HPDE6-E6E7 (cell line): ENCODE measurements around the gene LPGAT1.

ENCODE experiments used
- DNase-seq: peaks from one replicate; pipeline ENCODE4 v3.0.0; 2011; ENCODE audit warnings: missing footprints; ENCODE audit errors: extremely low spot score

LPGAT1 gene

DNA sequence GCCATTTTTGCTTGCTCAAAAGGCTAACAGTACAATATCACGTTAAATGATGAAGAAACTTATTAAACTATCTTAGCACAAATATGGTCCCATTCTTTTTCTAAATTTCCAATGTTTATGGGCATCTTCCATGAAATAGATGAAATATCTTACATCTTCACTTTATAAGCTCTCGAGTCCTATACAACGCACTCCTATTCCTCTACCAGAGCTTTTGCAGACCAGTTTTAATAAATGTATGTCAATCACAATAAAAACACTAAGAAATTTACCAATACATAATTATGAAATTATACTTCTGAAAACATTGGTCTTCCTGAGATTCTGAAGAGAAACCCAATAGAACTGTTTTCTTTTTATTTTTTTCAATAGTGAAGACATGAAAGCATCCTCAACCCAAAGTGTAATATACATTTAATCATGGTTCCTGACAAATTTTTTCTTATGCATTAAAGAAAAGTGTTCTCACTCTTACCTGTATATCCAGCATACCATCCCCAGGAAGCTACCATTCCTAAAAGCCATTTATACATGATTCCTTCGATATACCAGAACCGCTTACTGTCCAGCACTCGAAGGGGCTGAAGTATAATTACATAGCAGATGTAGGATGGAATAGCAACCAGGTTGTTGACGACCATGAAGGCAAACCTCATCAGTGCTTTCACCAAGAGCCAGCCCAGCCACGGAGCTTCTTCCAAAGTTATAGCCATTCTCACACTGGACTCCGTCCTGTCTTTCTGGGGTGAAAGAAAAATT lies 1.8 kb downstream of the LPGAT1 start:
- DNase-seq = no peak

DNA sequence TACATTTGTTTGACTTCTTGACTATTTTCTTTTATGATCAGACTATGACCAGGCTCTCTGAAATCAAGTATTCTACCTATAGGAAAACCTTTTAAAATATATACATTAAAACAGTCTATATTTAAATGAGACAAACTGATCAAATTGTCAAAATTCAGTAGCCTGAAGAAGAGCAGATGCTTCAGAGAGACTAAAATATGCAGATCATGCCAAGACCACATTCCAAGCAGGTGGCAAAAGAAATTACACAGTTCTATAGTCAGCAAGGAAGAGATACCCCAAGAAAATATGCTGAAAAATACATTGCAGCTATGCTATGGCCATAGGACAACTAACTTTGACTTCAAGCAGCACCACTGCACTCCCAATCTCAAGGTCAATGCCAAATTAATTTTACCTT lies 3.5 kb downstream of the LPGAT1 start:
- no peak for DNase-seq

DNA sequence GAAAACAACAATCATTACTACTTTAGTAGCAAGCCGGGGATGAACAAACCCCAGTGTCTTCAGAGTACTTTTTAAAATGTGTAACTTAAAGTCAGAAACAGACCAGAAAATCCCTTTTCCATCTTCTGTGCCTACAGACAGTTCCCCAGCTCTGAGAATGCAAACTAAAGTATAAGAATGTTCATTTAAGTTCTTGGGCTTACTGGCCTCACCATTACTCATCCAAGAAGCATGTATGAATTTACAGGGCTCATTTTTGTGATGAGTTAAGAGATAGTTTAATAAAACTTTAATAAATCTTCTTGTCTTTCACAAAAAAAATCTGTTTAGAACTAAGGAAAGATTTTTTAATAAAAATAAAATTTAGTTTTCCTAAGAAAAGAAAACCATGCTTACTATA lies 4.6 kb downstream of the LPGAT1 start:
- no peak for DNase-seq

DNA sequence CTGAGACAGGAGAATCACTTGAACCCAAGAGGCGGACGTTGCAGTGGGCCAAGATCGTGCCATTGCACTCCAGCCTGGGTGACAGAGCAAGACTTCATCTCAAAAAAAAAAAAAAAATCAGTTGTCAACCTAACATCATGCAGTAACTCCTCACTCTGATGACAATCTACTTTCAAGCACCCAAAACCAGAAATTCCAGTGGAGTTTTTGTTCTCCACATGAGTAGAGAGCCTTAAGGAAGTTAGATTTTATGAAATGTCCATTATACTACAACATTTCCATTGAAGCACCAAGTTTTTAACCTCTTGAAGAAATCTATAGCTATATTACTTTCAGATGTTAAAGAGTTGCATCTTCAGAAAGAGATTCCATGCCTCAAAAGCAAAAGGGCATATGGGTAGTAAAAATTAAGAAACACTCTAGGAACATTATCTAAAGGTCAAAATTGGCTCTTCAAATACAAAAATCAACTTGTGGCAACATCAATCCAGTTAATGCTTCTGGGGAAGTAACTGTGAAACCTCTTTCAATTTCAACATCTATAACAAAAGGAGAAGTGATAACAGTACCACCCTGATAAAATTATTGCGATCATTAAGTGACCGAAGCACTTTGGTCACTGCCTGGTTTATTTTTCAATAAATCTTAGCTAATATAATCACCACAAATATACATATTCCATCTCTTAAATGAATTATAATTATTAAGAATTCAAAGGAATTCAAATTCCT lies 7.7 kb downstream of the LPGAT1 start:
- DNase-seq = no peak

DNA sequence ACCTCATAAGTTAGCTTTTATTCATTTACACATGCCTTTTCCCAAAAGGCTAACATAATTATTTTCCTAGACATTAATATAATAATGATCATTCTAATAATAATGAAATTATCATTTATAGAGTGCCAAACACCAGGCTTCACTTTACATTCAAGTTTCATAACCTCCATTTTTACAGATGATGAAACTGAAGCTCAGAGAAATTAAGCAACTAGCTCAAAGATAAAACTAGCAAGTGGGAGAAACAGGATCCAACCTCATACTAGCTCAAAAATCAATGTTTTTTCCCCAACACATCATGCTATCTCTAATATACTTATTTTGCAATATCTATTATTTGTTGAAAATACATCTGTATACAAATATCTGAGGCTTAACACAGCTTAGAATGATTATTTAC lies 14.0 kb downstream of the LPGAT1 start:
- no peak for DNase-seq

DNA sequence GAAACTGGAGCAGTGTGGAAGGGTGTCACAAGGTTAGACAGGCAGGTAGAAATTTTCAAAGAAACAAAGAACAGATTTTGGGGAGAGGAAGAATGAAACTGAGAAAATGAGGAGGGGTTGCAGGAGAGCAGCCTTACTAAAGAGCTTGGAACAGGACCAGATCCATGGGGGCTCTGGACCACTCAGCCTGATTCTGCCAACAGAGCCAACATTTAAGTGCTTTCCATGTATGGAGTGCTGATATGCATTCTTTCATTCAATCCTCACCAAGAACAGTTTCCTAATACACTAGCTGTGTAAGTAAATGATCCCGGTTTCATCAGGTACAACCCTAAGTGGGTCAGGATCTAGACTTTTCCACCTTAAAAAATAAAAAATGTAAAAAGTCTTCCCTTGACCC lies 16.2 kb downstream of the LPGAT1 start:
- no peak for DNase-seq

DNA sequence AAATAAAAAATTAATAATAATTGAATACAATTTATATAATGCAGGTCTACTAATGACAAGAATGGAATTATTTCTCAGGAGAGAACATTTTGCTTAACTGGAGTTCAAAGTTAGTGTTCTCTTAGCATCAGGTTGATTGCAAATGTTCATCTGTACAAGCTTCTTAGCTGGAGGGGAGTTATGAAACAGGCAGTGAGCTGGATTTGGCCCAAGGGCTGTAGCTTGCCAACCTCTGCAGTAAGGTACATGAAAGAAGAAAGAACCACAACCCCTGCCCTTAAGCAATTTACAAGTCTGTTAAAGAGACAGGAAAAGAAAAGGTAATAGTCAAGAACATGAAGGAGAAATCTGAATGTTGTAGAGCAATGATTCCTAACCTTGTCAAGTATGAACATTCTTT lies 17.0 kb downstream of the LPGAT1 start:
- no peak for DNase-seq

DNA sequence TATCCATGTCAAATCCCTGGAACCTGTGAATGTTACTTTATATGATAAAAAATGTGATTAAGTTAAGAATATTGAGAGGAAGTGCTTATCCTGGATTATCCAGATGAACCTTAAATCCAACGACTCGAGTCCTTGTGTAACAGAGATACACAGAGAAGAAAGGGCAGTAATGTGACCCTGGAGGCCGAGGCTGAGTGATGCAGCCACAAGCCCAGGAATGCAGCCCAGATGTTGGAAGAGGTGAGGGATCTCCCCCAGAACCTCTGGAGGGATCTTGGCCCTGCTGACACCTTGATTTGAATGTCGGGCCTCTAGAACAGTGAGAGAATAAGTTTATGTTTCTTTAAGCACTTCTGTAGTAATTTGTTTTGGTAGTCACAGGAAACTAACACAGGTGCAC lies 18.0 kb downstream of the LPGAT1 start:
- no peak for DNase-seq

DNA sequence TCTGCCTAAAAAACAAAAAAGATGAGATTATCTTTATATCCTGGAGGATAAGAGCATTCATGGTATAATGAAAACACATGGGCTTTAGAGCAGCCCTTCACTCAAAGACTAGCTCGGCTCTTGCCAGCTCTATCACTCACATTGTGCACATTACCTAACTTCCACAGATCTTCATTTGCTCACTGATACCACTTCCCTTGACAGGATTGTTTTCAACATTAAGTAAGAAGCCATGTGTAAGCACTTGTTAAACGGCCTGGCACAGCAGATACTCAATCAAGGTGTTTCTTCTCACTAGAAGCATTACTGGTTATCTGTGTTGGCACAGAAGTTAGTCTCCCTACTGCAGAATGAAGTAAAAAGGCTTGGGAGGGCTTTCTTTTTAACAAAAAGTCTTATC lies 18.7 kb downstream of the LPGAT1 start:
- DNase-seq = no peak

DNA sequence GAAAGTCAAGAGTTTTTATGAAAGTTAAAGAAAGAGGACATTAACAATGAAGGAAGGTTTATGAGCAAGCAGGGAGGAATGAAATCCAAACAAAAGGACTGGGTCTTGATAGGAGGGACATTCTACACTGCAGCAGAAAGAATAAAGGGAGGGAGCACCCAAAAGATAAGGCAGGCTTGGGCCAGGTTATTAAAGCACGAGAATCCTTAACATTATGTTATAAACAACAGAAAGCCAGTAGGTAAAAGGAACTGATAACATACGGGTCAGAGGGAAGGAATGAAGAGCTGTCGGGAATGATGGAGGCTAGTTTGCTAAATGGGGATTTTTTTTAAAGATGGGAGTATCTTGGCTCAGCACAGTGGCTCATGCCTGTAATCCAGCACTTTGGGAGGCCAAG lies 19.4 kb downstream of the LPGAT1 start:
- no peak for DNase-seq

DNA sequence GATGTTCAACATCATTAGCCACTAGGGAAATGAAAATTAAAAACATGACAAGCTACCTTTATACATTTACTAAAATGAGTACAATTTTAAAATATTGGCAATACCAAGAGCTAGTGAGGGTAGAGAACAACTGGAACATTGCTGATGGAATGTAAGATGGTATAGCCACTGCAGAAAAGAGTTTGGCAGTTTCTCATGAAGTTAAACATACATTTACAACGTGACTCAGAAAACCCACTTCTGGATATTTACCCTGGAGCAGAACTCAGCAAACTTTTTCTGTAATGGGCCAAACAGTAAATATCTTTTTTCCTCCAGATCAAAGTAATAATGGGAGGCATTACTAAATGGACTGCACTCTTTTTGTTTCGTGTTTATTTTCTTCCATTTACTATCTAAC lies 22.1 kb downstream of the LPGAT1 start:
- DNase-seq = no peak

DNA sequence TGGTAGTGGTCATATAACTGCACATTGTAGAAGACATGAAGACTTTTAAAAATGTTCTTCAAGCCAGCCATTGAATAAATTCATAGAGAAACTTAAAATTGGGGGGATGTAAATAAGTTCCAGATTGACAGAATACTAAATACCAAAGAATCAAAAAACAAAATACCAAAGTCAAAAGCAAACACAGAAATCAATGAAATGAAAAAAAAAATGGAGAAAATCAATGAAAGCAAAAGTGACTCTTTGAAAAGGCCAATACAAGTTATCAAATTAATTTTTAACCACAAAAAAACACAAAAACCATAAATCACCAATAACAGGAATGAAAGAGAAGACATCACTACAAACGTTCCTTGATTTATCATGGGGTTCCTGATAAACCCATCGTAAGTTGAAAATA lies 25.6 kb downstream of the LPGAT1 start:
- no peak for DNase-seq

DNA sequence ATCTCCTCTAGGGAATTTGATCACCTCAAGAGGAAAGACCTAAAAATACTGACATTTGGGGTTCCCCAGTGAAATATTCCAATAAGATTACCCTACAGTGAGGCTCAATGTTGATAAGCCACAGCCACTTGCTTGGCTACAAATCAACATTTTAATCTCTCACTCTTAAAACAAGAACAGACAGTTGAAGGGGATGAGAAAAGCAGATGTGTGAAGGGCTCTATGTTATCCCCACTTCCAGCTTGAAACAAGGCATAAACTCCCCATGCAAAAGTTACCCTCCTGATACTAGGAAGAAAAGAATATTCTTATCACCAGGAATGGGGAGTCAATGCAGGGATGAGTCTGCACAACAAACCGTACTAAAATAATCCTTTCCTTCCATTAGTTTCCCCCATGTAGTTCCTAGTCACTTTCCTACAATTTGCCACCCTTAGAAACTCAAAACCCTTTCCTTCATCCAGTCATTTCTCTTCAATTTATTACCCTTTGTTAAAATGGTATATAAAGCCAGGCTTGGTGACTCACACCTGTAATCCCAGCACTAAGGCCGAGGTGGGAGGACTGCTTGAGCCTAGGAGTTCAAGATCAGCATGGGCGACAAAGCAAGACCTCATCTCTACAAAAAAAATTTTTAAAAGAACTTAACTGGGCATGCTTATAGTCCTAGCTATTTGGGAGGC lies 29.5 kb downstream of the LPGAT1 start:
- DNase-seq = no peak

DNA sequence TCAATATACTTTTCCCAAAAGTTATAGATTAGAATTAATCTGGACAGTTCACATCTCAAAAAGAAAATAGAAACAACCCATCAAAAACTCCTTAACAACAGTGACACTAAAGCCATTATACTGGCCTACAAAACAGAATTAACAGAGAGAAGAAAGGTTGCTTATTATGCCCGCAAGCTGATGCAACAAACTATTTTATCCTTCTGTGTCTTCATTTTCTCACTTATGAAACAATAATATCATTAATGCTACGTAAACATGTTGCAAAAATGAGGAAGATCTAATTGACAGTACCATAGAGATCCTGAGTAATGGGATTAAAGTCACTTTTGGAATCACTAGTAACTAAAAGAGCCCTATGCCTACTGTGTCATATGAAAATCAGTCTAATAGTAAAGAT lies 32.6 kb downstream of the LPGAT1 start:
- DNase-seq = no peak

DNA sequence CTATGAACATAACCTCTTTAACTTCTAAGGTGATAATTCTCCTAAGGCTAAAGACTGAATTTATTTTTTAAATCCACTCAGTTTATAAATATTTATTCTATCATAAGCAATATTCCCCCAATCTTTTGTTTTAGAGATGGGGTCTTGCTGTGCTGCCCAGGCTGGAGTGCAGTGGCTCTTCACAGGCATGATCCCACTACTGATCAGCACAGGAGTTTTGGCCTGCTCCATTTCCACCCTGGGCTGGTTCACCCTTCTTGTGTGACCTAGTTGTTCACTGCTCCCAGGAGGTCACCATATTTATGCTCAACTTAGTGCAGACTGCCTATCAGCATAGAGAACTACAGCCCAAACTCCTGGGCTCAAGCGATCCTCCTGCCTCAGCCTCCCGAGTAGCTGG lies 38.6 kb downstream of the LPGAT1 start:
- no peak for DNase-seq

DNA sequence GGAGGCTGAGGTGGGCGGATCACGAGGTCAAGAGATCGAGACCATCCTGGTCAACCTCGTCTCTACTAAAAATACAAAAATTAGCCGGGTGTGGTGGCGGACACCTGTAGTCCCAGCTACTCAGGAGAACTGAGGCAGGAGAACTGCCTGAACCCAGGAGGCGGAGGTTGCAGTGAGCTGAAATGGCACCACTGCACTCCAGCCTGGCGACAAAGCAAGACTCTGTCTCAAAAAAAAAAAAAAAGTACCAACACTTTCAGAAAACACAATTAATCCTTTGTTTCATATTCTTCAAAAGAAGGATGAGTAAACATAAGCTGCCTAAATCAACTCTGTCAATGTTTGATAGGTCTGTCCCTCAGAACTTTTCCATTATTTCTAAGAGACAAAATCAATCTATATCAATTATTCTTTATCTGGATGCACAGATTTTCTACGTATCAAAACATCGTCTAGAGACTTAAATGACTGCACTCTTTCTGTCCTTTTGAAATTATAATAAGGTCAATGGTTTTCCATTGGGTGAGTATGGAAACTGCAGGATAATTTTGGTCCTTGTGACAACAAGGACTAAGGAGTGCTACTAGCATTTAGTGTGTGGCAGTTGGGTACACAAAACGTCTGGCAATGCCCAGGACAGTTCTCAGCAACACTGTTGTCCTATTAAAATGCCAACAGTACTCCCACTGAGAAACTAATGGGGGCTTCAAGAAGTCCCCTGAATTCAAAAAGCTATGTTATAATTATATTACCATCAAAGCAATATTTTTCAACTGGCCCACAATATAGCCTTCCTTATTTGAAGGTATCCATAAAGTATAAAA lies 40.7 kb downstream of the LPGAT1 start:
- no peak for DNase-seq

DNA sequence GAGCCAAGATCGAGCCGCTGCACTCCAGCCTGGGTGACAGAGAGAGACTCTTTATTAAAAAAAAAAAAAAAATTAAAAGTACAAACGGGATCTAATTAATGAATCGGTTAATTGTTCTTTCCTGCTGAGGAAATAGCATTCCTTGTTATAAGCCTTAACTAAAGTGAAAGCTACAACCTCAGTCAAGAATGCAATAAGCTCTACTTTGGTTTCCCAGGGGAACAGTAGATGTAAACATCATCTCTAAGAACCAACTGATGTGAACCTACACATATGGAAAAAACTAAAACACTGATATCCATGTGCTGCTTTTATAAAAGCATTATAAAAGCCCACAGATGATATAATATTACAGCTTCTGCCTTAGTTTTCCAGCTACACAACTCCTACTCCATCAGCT lies 41.9 kb downstream of the LPGAT1 start:
- no peak for DNase-seq

DNA sequence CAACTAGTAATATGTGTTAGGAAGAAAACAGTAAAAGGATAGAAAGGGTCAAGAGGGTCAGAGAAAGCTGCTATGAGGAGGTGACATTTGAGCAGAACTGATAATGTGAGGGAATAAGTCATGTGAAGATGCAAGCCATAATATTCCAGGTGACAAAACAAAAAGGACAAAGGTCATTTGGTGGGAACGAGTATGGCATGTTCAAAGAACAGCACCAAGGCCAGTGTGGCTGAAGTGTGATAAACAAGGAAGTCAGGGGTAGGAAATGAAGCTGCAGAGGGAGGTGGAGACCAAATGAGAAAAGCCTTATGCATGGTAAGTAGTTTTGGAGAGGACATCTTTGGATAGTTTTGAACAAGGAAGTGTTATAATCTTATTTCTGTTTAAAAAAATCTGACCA lies 46.7 kb downstream of the LPGAT1 start:
- no peak for DNase-seq

DNA sequence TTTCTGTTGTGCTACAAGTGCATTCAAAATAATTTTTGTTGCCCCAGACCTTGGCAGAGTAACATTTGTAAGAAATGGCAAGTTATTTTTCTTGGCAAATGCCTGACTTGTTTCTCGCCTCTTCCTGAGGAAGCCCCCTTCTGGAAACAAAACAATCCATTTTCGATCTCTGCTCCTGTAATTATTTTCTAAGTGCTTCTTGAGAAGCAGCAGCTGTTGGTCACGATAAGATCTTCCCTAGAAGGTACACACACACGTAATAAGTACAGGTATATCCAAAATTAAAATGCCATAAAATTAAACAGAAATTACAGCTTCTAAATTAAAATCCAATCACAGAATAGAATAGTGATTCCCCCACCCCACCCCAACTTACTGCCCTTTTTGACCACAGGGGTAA lies 47.3 kb downstream of the LPGAT1 start:
- DNase-seq = no peak

DNA sequence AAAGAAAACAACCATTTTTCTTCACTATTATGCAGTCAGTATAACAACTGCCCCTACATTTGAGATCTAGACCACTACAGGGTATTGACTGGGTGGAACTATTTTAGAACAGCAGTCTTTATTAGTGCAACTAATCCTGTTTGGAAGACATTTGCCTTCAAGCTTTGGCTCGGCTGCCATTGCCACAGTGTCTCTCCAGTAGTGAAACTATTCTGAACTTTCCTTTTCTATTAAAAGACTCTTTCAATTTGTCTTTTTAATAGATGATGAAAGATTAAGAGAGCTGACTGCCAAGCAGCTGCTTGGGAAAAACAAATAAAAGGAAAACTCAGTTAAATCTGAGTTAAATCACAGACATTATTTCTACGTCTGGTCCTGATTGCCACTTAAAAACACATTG lies 49.3 kb downstream of the LPGAT1 start:
- no peak for DNase-seq

DNA sequence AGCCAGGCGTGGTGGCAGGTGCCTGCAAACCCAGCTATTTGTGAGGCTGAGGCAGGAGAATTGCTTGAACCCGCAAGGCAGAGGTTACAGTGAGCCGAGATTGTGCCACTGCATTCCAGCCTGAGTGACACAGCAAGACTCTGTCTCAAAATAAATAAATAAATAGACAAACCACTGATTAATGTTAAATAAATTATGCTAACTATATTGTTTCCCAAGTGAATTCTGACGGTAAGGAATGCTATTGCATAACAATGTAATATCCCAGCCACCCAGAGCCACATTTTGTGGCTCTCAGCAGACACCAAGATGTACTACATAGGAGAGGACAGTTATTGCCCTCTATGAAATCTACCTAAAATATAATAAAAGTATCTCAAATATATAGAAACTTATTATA lies 55.4 kb downstream of the LPGAT1 start:
- no peak for DNase-seq

DNA sequence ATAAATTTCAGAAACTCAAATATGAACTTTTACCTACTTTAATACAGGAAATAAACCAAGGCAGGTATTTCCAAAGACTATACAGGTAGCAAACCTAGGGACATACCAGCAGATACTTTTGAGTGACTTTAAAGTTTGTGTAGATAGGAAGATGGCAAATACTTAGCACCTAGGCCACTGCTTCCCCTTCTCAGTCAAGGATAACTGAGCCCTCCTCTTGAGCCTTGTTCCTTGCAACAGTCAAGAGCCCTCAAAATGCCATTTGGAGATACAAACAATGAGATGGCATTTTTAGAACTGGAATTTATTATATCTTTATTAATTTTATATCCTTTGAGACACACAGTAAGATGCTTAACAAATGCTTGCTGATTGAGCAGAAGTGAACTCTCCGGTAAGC lies 65.9 kb downstream of the LPGAT1 start:
- no peak for DNase-seq
